ENCODE results near the gene TRMU. TPM values are rescaled to one million over a fixed set of nuclear protein-coding genes. Genes with fewer than 3 reads are reported as not detected.
"Not testable (repeated sequence)": the region's sequence is repeated elsewhere in the genome, so short reads cannot be mapped to it uniquely, and the experiment has no call there.

TRMU gene
- total RNA-seq, 2 donors from 2014 or later, result 30.9 to 44.5 TPM

- intact Hi-C loops (cut with DNase I, micrococcal nuclease), result no loop called here
- peak in 1 of 2 donors; percentile 35 for DNase-seq
- ATAC-seq, result peak; percentile 8
Observed at GRCh38 chr22:46297151-46297812, 38.2 kb upstream of the TRMU start.

- intact Hi-C loops (cut with DNase I, micrococcal nuclease), result no loop called here
- DNase-seq (no peak), ATAC-seq (no peak)
Observed at GRCh38 chr22:46299101-46299500, 36.4 kb upstream of the TRMU start.

GRCh38 chr22:46300491-46300890 lies 35.0 kb upstream of the TRMU start:
- DNase-seq (no peak), ATAC-seq (no peak)
- intact Hi-C loops (cut with DNase I, micrococcal nuclease), result no loop called here

- intact Hi-C loops (cut with DNase I, micrococcal nuclease), result no loop called here
- ATAC-seq, result no peak
- no peak for DNase-seq
Observed at GRCh38 chr22:46303347-46303965, 32.1 kb upstream of the TRMU start.

- ATAC-seq (no peak), DNase-seq (no peak)
- intact Hi-C loops (cut with DNase I, micrococcal nuclease), result no loop called here
Observed at GRCh38 chr22:46308283-46308988, 27.1 kb upstream of the TRMU start.

GRCh38 chr22:46309526-46310085 lies 25.9 kb upstream of the TRMU start:
- intact Hi-C loops (cut with DNase I, micrococcal nuclease), result loop anchor here (5.0 to 10.0 kb wide), 2 partner anchors 187 to 315 kb away; no protein-coding TSS in a partner anchor
- ATAC-seq (no peak), DNase-seq (no peak)

- intact Hi-C loops (cut with DNase I, micrococcal nuclease), result loop anchor here (5.0 to 10.0 kb wide), 2 partner anchors 190 to 317 kb away; no protein-coding TSS in a partner anchor
- ATAC-seq, result no peak
- DNase-seq, result no peak
Observed at GRCh38 chr22:46312056-46312455, 23.5 kb upstream of the TRMU start.

GRCh38 chr22:46312848-46313247 lies 22.7 kb upstream of the TRMU start:
- intact Hi-C loops (cut with DNase I, micrococcal nuclease), result loop anchor here (5.0 to 10.0 kb wide), 2 partner anchors 191 to 318 kb away; no protein-coding TSS in a partner anchor
- DNase-seq, ATAC-seq: not testable (repeated sequence)

GRCh38 chr22:46315976-46316375 lies 19.5 kb upstream of the TRMU start:
- no peak for DNase-seq
- ATAC-seq, result no peak
- intact Hi-C loops (cut with DNase I, micrococcal nuclease), result loop anchor here (10.0 kb wide), 1 partner anchor 321 kb away; no protein-coding TSS in a partner anchor

GRCh38 chr22:46317646-46318045 lies 17.9 kb upstream of the TRMU start:
- no peak for ATAC-seq
- DNase-seq, result no peak
- intact Hi-C loops (cut with DNase I, micrococcal nuclease), result loop anchor here (10.0 kb wide), 1 partner anchor 323 kb away; no protein-coding TSS in a partner anchor

GRCh38 chr22:46318576-46318975 lies 16.9 kb upstream of the TRMU start:
- DNase-seq (no peak), ATAC-seq (no peak)
- intact Hi-C loops (cut with DNase I, micrococcal nuclease), result loop anchor here (10.0 kb wide), 1 partner anchor 324 kb away; no protein-coding TSS in a partner anchor

- DNase-seq, result no peak
- no peak for ATAC-seq
- intact Hi-C loops (cut with DNase I, micrococcal nuclease), result loop anchor here (10.0 kb wide), 1 partner anchor 325 kb away; no protein-coding TSS in a partner anchor
Observed at GRCh38 chr22:46319319-46319718, 16.2 kb upstream of the TRMU start.

- intact Hi-C loops (cut with DNase I, micrococcal nuclease), result no loop called here
- DNase-seq (no peak), ATAC-seq (no peak)
Observed at GRCh38 chr22:46320166-46320710, 15.3 kb upstream of the TRMU start.

GRCh38 chr22:46320716-46321386 lies 14.7 kb upstream of the TRMU start:
- ATAC-seq, result no peak
- DNase-seq, result no peak
- intact Hi-C loops (cut with DNase I, micrococcal nuclease), result no loop called here

- intact Hi-C loops (cut with DNase I, micrococcal nuclease), result no loop called here
- DNase-seq (no peak), ATAC-seq (no peak)
Observed at GRCh38 chr22:46322711-46323110, 12.8 kb upstream of the TRMU start.

- DNase-seq, result no peak
- intact Hi-C loops (cut with DNase I, micrococcal nuclease), result no loop called here
- no peak for ATAC-seq
Observed at GRCh38 chr22:46323162-46323561, 12.4 kb upstream of the TRMU start.

GRCh38 chr22:46326066-46326680 lies 9.3 kb upstream of the TRMU start:
- ATAC-seq, result no peak
- intact Hi-C loops (cut with DNase I, micrococcal nuclease), result no loop called here
- no peak for DNase-seq

Data from left colon (tissue), 2 donors.